Mucosa of descending colon (tissue), 3 donors: ENCODE results near the gene FOXN1. TPM values are rescaled to one million over a fixed set of nuclear protein-coding genes. Genes with fewer than 3 reads are reported as not detected.

Experiments
- ATAC-seq: fragments of 200-7000 bp; cut with Tn5 transposase; one replicate; pipeline ENCODE4 v1.9.1; 2020; ENCODE audit warnings: mild to moderate bottlenecking, moderate library complexity
- DNase-seq, 3 donors: peaks; one replicate each; pipeline ENCODE4 v3.0.0-alpha.2; 2020
- H3K36me3 ChIP-seq: fragments of 200-600 bp; one replicate; pipeline ENCODE4 v1.8.0; 2021; ENCODE audit warnings: low read depth, mild to moderate bottlenecking
- H3K4me1 ChIP-seq: fragments of 200-600 bp; one replicate; pipeline ENCODE4 v1.8.0; 2021; ENCODE audit warnings: low read depth, mild to moderate bottlenecking
- H3K4me3 ChIP-seq: fragments of 200-600 bp; one replicate; pipeline ENCODE4 v1.8.0; 2021; ENCODE audit warnings: mild to moderate bottlenecking
- H3K9me3 ChIP-seq: fragments of 200-600 bp; one replicate; pipeline ENCODE4 v1.8.0; 2021; ENCODE audit warnings: mild to moderate bottlenecking
- intact Hi-C, 2 donors: fragments of 100-400 bp; cut with DNase I in 1 of 2; cut with micrococcal nuclease in 1 of 2; formaldehyde crosslinking; loops; one replicate each; pipeline versions ENCODE4 v1.11.0 to v1.11.1; 2022; cut with DNase I, micrococcal nuclease
- total RNA-seq, 3 donors: library from RNA; stranded (reverse); fragmentation: NEBNext Ultra II Directional in 2 of 3; extraction: Animal tissue kit (Norgen Biotek cat#: 25700) in 2 of 3; gene quantifications; one replicate each; pipeline versions ENCODE4 v1.2.1 to v1.2.4, GENCODE V29; 2021 to 2023
- TF ChIP-seq, protein P1 (sequence below): fragments of 200-600 bp; IDR thresholded peaks from one replicate; pipeline ENCODE4 v1.8.0; 2022; ENCODE audit warnings: antibody characterized with exemption, mild to moderate bottlenecking
- donor health status: DM: no; HTN: no; CAD: no; lungs with moderate emphysema.
- donor health status: DM: no; HTN: no; CAD: no.
- donor health status: DM: no; HTN: yes; CAD: no.

The FOXN1 gene
- total RNA-seq, 3 donors from 2014 or later = 0.46 to 0.69 TPM; not detected in 1

DNA sequence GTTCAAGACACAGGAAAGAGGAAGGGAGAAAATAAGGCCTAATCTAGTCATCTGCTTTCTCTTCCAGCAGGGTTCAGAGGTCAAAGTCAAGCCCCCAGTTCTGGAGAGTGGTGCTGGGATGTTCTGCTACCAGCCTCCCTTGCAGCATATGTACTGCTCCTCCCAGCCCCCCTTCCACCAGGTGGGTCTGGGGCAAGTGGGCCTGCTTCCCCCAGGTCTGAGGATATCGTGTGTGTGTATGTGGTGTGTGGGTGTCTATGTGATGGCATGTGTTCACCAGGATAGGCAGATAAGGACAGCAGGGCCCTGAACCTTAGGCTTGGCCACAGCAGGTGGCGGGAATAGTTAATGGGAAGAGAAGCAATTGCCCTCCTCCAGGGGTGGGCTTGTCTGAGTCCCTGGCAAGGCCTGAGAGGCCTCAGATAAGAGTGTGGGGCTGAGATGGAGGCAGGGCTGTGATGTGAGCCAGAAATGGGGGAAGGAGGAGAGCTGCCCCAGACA is 21.1 kb downstream of the FOXN1 start:
- Histone ChIP-seq H3K4me3 (no peak overlapping the region), H3K4me1 (peaks cover 23% of the 10 kb centered on the region), H3K36me3 (no peaks in the 10 kb centered on the region), H3K9me3 (no peaks in the 10 kb centered on the region)
- peak in 1 of 3 donors; percentile 25 for DNase-seq
- no peak for ATAC-seq
- TF ChIP-seq, protein P1, sequence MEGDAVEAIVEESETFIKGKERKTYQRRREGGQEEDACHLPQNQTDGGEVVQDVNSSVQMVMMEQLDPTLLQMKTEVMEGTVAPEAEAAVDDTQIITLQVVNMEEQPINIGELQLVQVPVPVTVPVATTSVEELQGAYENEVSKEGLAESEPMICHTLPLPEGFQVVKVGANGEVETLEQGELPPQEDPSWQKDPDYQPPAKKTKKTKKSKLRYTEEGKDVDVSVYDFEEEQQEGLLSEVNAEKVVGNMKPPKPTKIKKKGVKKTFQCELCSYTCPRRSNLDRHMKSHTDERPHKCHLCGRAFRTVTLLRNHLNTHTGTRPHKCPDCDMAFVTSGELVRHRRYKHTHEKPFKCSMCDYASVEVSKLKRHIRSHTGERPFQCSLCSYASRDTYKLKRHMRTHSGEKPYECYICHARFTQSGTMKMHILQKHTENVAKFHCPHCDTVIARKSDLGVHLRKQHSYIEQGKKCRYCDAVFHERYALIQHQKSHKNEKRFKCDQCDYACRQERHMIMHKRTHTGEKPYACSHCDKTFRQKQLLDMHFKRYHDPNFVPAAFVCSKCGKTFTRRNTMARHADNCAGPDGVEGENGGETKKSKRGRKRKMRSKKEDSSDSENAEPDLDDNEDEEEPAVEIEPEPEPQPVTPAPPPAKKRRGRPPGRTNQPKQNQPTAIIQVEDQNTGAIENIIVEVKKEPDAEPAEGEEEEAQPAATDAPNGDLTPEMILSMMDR = no peak
- intact Hi-C loops = no loop called here

GRCh38 chr17:28527859-28528258 is 21.7 kb downstream of the FOXN1 start:
- ATAC-seq (peak; percentile 57), DNase-seq (peak; percentile 72 to 75 (median 72))
- Histone ChIP-seq H3K4me3 (no peak overlapping the region), H3K4me1 (peaks cover 29% of the 10 kb centered on the region), H3K9me3 (no peaks in the 10 kb centered on the region), H3K36me3 (no peaks in the 10 kb centered on the region)
- intact Hi-C loops = no loop called here
- TF ChIP-seq, protein P1 = no peak

DNA sequence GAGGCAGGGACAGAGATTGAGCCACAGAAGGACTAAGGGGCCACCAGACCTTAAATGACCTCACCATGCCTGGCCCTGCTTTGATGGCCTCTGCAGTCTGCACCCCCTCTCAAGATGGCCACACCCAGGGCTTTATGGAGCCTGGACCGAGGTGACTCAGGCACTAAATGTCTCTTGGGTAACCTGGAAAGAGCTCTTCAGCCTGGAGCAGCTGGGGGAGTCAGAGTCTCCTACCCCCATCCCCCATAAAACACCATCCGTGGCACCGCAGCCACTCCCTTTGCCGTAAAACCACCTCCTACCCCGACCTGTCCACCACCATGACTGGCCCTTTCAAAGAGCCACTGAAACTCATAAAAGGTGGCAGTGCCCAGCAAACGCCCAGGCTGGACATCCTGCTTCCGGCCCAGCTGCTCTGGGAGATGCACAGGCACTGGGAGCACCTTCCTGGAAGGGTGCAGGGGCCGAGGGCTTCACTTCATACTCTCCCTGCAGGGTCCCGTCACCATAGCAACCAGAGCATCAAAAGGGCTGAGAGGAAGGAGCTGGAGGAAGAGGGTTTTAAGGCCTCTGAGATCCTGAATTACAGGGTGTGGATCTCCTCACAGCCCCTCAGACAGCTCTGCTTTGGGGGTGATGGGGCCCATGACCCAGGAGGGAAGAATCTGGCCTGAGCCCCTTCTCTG is 22.3 kb downstream of the FOXN1 start:
- H3K4me3 ChIP-seq = no peak overlapping the region
- ATAC-seq (peak; percentile 80), DNase-seq (peak; percentile 59 to 70 (median 68))
- intact Hi-C loops = no loop called here
- H3K36me3 ChIP-seq = no peaks in the 10 kb centered on the region
- TF ChIP-seq, protein P1 = no peak
- H3K9me3 ChIP-seq = no peaks in the 10 kb centered on the region
- peaks cover 32% of the 10 kb centered on the region for H3K4me1 ChIP-seq

- peaks cover 32% of the 10 kb centered on the region for H3K4me1 ChIP-seq
- TF ChIP-seq, protein P1 = no peak
Measured at GRCh38 chr17:28529013-28529400, 22.9 kb downstream of the FOXN1 start.

GRCh38 chr17:28530250-28530649 is 24.1 kb downstream of the FOXN1 start:
- TF ChIP-seq, protein P1 = no peak
- Histone ChIP-seq H3K36me3 (no peaks in the 10 kb centered on the region), H3K4me3 (no peak overlapping the region), H3K4me1 (peaks cover 23% of the 10 kb centered on the region), H3K9me3 (no peaks in the 10 kb centered on the region)
- ATAC-seq = no peak
- intact Hi-C loops = no loop called here
- DNase-seq = peak in 1 of 3 donors; percentile 6

More at GRCh38 chr17:28529013-28529400, 22.9 kb downstream of the FOXN1 start:
- DNase-seq = peak in 1 of 3 donors; percentile 25
- Histone ChIP-seq H3K4me3 (no peak overlapping the region), H3K36me3 (no peaks in the 10 kb centered on the region), H3K9me3 (no peaks in the 10 kb centered on the region)
- no peak for ATAC-seq
- intact Hi-C loops = no loop called here
